ENCODE measurements around the gene GAA.

The GAA gene

GRCh38 chr17:80130992-80131391, 29.6 kb downstream of the GAA start:
- no peak overlapping the region for H3K4me3 ChIP-seq (ENCODE audit: low read depth, low read length)
- DNase-seq (ENCODE audit: low read depth), result peak; percentile 82
- TF ChIP-seq CTCF (IDR thresholded peaks at IDR 0.05; ENCODE audit: control insufficient read depth, extremely low read depth, insufficient read depth), result no peak

GRCh38 chr17:80132906-80133625, 31.7 kb downstream of the GAA start:
- no peak for TF ChIP-seq CTCF (IDR thresholded peaks at IDR 0.05; ENCODE audit: control insufficient read depth, extremely low read depth, insufficient read depth)
- H3K4me3 ChIP-seq (ENCODE audit: low read depth, low read length), result no peak overlapping the region
- no peak for DNase-seq (ENCODE audit: low read depth)

GRCh38 chr17:80133626-80133970, 32.2 kb downstream of the GAA start:
- H3K4me3 ChIP-seq (ENCODE audit: low read depth, low read length), result no peak overlapping the region
- TF ChIP-seq CTCF (IDR thresholded peaks at IDR 0.05; ENCODE audit: control insufficient read depth, extremely low read depth, insufficient read depth), result no peak
- DNase-seq (ENCODE audit: low read depth), result no peak

- no peak for DNase-seq (ENCODE audit: low read depth)
These were observed 35.8 kb downstream of the GAA start for GRCh38 chr17:80137131-80137530.

GRCh38 chr17:80138856-80139426, 37.6 kb downstream of the GAA start:
- no peak for DNase-seq (ENCODE audit: low read depth)
- TF ChIP-seq CTCF (IDR thresholded peaks at IDR 0.05; ENCODE audit: control insufficient read depth, extremely low read depth, insufficient read depth), result no peak
- no peak overlapping the region for H3K4me3 ChIP-seq (ENCODE audit: low read depth, low read length)

More at GRCh38 chr17:80137131-80137530, 35.8 kb downstream of the GAA start:
- H3K4me3 ChIP-seq (ENCODE audit: low read depth, low read length), result no peak overlapping the region
- TF ChIP-seq CTCF (IDR thresholded peaks at IDR 0.05; ENCODE audit: control insufficient read depth, extremely low read depth, insufficient read depth), result no peak

GRCh38 chr17:80141463-80142165, 40.2 kb downstream of the GAA start:
- no peak overlapping the region for H3K4me3 ChIP-seq (ENCODE audit: low read depth, low read length)
- no peak for DNase-seq (ENCODE audit: low read depth)
- no peak for TF ChIP-seq CTCF (IDR thresholded peaks at IDR 0.05; ENCODE audit: control insufficient read depth, extremely low read depth, insufficient read depth)

Measured in LNCaP clone FGC (cell line).